ENCODE data around the gene RAD51C. TPM values are rescaled to one million over a fixed set of nuclear protein-coding genes. Genes with fewer than 3 reads are reported as not detected.

RAD51C gene
- total RNA-seq, 4 donors from 2014 or later = 1.2 to 32.6 (median 18.8) TPM

DNA sequence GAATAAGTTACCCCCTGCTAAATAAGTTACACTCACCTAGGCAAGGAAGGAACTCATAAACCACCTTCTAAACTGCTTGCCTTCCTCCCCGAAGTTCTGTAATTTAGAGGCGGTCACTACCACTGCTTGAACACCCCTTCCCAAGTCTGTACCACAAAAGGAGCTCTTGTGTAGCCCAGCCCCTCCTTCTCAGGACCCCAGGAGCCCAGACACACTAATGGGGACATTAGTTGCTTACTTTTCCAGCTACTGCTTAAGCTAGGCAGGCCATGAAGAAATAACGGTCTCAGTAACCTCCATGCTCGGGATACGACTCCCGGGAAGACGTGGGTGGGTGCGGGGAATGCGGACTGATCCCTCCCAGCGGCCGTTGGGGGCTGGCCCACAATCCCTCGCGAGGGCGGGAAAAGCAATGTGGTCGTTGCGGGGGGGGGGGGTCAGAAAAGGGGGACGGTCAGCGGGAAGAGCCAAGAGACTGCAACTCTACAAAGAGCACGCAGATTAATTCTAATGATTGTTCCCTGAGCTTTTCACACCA lies 632 bp upstream of the RAD51C start, which contains the start of gene TEX14:
Gene TEX14 (minus strand): TSS at position 345 of the 538 bp plus-strand sequence. CDS start 40,044 bp downstream, outside the sequence.
- H3K36me3 ChIP-seq = no peaks in the 10 kb centered on the region
- DNase-seq = peak; percentile 14 to 16
- intact Hi-C loops (cut with DNase I; ENCODE audit: low total_unique reads) = loop anchor here (10.0 kb wide), 1 partner anchor 167 kb away; no protein-coding TSS in a partner anchor
- no peaks in the 10 kb centered on the region for H3K9me3 ChIP-seq
- H3K4me3 ChIP-seq = peak within 1 kb of the TSS; percentile 57 to 66
- no peak for TF ChIP-seq POLR2A (IDR thresholded peaks at IDR 0.05)
- TF ChIP-seq, protein P1, sequence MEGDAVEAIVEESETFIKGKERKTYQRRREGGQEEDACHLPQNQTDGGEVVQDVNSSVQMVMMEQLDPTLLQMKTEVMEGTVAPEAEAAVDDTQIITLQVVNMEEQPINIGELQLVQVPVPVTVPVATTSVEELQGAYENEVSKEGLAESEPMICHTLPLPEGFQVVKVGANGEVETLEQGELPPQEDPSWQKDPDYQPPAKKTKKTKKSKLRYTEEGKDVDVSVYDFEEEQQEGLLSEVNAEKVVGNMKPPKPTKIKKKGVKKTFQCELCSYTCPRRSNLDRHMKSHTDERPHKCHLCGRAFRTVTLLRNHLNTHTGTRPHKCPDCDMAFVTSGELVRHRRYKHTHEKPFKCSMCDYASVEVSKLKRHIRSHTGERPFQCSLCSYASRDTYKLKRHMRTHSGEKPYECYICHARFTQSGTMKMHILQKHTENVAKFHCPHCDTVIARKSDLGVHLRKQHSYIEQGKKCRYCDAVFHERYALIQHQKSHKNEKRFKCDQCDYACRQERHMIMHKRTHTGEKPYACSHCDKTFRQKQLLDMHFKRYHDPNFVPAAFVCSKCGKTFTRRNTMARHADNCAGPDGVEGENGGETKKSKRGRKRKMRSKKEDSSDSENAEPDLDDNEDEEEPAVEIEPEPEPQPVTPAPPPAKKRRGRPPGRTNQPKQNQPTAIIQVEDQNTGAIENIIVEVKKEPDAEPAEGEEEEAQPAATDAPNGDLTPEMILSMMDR (IDR thresholded peaks at IDR 0.05) = no peak
- peak within 1 kb of the TSS; percentile 77 to 84 for H3K27ac ChIP-seq
- no peaks in the 10 kb centered on the region for H3K4me1 ChIP-seq
- H3K27me3 ChIP-seq = no peaks in the 10 kb centered on the region

DNA sequence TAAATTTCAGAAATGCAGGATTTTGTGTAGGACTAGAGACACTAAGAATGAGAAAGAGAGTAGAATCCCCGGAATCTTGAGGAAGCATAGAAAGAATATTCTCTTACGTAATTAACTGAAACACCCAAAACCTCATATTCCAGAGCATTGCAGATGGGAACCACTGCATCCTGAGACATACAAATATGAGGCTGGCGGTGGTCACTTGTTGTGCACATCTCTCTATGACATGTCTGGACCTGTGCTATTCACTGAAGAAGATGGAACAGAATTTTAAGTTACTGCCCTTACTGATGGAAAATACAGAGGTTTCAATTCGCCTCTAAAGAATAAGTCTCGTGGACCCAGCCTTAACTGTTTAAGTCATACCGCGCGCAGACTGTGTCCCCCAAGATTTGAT lies 806 bp downstream of the RAD51C start:
- intact Hi-C loops (cut with DNase I; ENCODE audit: low total_unique reads) = loop anchor here (10.0 kb wide), 1 partner anchor 168 kb away; no protein-coding TSS in a partner anchor

DNA sequence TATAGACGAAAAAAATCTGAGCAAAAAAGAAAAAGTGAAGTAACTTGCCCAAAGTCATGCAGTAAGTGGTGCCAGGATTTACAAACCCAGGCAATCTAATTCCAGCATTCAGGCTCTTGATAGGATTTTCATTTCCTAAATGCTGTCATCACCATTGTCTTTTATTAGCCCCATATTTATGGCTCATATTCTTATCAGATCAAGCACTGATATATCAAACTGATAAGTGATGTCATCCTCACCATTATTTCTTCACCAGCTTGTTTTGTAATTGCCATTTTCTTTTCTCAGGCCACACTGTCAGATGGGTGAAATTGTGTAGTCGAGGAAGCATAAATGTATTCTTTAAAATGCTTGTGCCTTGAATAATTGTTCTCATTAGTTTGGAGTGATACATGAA lies 1.3 kb downstream of the RAD51C start:
- Histone ChIP-seq H3K36me3 (no peaks in the 10 kb centered on the region), H3K4me1 (no peaks in the 10 kb centered on the region), H3K4me3 (no peak overlapping the region), H3K9me3 (no peaks in the 10 kb centered on the region), H3K27me3 (no peaks in the 10 kb centered on the region), H3K27ac (no peak overlapping the region)
- intact Hi-C loops (cut with DNase I; ENCODE audit: low total_unique reads) = loop anchor here (10.0 kb wide), 1 partner anchor 169 kb away; no protein-coding TSS in a partner anchor
- no peak for DNase-seq
- TF ChIP-seq POLR2A (IDR thresholded peaks at IDR 0.05) = no peak
- TF ChIP-seq, protein P1 (IDR thresholded peaks at IDR 0.05) = no peak

More for the DNA sequence above, 806 bp downstream of the RAD51C start:
- Histone ChIP-seq H3K27me3 (no peaks in the 10 kb centered on the region), H3K27ac (peak overlapping the region; percentile 77 to 84), H3K9me3 (no peaks in the 10 kb centered on the region), H3K4me1 (no peaks in the 10 kb centered on the region), H3K36me3 (no peaks in the 10 kb centered on the region), H3K4me3 (peak overlapping the region; percentile 57 to 66)
- no peak for DNase-seq
- no peak for TF ChIP-seq POLR2A (IDR thresholded peaks at IDR 0.05)
- TF ChIP-seq, protein P1 (IDR thresholded peaks at IDR 0.05) = no peak

DNA sequence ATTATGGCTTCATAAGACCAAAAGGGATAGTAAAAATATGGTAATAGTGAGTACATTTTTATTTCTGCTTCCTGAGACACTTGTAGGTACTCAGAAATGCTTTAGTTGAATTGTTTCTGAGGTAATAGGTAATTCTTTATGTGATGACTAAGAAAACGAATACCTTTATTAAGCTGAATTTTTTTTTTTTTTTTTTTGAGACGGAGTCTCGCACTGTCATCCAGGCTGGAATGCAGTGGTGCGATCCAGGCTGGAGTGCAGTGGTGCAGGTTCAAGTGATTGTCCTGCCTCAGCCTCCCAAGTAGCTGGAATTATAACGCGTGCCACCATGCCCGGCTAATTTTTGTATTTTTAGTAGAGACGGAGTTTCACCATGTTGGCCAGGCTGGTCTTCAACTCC lies 1.9 kb downstream of the RAD51C start:
- DNase-seq = no peak
- Histone ChIP-seq H3K36me3 (no peaks in the 10 kb centered on the region), H3K4me3 (no peak overlapping the region), H3K27me3 (no peaks in the 10 kb centered on the region), H3K4me1 (no peaks in the 10 kb centered on the region), H3K27ac (no peak overlapping the region), H3K9me3 (no peaks in the 10 kb centered on the region)
- TF ChIP-seq, protein P1 (IDR thresholded peaks at IDR 0.05) = no peak
- TF ChIP-seq POLR2A (IDR thresholded peaks at IDR 0.05) = no peak
- intact Hi-C loops (cut with DNase I; ENCODE audit: low total_unique reads) = loop anchor here (10.0 kb wide), 1 partner anchor 170 kb away; no protein-coding TSS in a partner anchor

DNA sequence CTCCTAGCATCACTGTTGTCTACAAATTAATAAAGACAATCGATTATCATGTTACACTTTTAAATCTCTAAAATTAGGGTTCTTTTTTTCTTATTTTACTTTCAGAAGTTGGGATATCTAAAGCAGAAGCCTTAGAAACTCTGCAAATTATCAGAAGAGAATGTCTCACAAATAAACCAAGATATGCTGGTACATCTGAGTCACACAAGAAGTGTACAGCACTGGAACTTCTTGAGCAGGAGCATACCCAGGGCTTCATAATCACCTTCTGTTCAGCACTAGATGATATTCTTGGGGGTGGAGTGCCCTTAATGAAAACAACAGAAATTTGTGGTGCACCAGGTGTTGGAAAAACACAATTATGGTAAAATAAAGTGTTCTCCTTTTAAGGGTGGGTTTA lies 2.4 kb downstream of the RAD51C start:
- no peak for DNase-seq
- no peaks in the 10 kb centered on the region for H3K9me3 ChIP-seq
- no peaks in the 10 kb centered on the region for H3K27me3 ChIP-seq
- intact Hi-C loops (cut with DNase I; ENCODE audit: low total_unique reads) = loop anchor here (10.0 kb wide), 1 partner anchor 170 kb away; no protein-coding TSS in a partner anchor
- TF ChIP-seq, protein P1 (IDR thresholded peaks at IDR 0.05) = no peak
- no peak for TF ChIP-seq POLR2A (IDR thresholded peaks at IDR 0.05)
- H3K36me3 ChIP-seq = no peaks in the 10 kb centered on the region
- H3K4me3 ChIP-seq = no peak overlapping the region
- H3K4me1 ChIP-seq = no peaks in the 10 kb centered on the region
- H3K27ac ChIP-seq = no peak overlapping the region

Measured in uterus (tissue), 4 donors.